ENCODE results near the gene GABBR2.

DNA sequence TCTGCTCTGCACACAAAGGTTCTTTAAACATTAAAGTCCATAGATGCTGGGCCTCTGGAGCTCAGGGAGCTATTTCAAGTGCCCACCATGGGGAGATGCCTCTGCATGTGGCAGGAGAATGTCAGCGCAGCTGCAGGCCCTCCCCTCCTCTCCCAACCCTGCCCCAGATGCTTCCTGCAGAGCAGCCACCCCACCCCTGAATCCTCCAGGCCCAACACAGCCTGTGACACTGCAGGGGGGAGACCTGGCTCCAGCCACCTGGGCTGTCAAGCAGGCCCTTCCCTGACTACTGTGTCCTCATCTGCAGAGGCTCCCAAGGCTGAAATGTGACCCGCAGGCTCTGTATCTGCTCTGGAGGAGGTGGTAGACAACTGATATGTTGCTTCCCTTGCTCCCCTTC is 213.9 kb downstream of the GABBR2 start:
- TF ChIP-seq SMAD1 (IDR thresholded peaks at IDR 0.05; ENCODE audit: low read depth, low read length, partially characterized antibody) = no peak
- no peak for TF ChIP-seq ZNF121 (CRISPR knock-in tag; conservative IDR thresholded peaks at IDR 0.05)
- no peak for TF ChIP-seq MIER1 (IDR thresholded peaks at IDR 0.05; ENCODE audit: low read depth)
- no peak for TF ChIP-seq POLR2A (conservative IDR thresholded peaks at IDR 0.05)
- TF ChIP-seq, protein P1, sequence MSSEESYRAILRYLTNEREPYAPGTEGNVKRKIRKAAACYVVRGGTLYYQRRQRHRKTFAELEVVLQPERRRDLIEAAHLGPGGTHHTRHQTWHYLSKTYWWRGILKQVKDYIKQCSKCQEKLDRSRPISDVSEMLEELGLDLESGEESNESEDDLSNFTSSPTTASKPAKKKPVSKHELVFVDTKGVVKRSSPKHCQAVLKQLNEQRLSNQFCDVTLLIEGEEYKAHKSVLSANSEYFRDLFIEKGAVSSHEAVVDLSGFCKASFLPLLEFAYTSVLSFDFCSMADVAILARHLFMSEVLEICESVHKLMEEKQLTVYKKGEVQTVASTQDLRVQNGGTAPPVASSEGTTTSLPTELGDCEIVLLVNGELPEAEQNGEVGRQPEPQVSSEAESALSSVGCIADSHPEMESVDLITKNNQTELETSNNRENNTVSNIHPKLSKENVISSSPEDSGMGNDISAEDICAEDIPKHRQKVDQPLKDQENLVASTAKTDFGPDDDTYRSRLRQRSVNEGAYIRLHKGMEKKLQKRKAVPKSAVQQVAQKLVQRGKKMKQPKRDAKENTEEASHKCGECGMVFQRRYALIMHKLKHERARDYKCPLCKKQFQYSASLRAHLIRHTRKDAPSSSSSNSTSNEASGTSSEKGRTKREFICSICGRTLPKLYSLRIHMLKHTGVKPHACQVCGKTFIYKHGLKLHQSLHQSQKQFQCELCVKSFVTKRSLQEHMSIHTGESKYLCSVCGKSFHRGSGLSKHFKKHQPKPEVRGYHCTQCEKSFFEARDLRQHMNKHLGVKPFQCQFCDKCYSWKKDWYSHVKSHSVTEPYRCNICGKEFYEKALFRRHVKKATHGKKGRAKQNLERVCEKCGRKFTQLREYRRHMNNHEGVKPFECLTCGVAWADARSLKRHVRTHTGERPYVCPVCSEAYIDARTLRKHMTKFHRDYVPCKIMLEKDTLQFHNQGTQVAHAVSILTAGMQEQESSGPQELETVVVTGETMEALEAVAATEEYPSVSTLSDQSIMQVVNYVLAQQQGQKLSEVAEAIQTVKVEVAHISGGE (CRISPR knock-in tag; IDR thresholded peaks at IDR 0.05) = no peak
- no peak for TF ChIP-seq MYC (IDR thresholded peaks at IDR 0.05; ENCODE audit: low read depth, low read length)
- TF ChIP-seq MYC (CRISPR knock-in tag; IDR thresholded peaks at IDR 0.05; ENCODE audit: borderline replicate concordance, low read depth) = no peak
- TF ChIP-seq TEAD1 (CRISPR knock-in tag; IDR thresholded peaks at IDR 0.05) = no peak
- TF ChIP-seq NBN (IDR thresholded peaks at IDR 0.05; ENCODE audit: low read depth) = no peak
- TF ChIP-seq, protein P2, sequence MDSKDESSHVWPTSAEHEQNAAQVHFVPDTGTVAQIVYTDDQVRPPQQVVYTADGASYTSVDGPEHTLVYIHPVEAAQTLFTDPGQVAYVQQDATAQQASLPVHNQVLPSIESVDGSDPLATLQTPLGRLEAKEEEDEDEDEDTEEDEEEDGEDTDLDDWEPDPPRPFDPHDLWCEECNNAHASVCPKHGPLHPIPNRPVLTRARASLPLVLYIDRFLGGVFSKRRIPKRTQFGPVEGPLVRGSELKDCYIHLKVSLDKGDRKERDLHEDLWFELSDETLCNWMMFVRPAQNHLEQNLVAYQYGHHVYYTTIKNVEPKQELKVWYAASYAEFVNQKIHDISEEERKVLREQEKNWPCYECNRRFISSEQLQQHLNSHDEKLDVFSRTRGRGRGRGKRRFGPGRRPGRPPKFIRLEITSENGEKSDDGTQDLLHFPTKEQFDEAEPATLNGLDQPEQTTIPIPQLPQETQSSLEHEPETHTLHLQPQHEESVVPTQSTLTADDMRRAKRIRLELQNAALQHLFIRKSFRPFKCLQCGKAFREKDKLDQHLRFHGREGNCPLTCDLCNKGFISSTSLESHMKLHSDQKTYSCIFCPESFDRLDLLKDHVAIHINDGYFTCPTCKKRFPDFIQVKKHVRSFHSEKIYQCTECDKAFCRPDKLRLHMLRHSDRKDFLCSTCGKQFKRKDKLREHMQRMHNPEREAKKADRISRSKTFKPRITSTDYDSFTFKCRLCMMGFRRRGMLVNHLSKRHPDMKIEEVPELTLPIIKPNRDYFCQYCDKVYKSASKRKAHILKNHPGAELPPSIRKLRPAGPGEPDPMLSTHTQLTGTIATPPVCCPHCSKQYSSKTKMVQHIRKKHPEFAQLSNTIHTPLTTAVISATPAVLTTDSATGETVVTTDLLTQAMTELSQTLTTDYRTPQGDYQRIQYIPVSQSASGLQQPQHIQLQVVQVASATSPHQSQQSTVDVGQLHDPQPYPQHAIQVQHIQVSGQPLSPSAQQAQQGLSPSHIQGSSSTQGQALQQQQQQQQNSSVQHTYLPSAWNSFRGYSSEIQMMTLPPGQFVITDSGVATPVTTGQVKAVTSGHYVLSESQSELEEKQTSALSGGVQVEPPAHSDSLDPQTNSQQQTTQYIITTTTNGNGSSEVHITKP (IDR thresholded peaks at IDR 0.05; ENCODE audit: partially characterized antibody) = no peak
- no peak for TF ChIP-seq SREBF1 (IDR thresholded peaks at IDR 0.05; ENCODE audit: borderline replicate concordance, low read depth, low read length)

Measured in K562 (cell line).